A549 (cell line): Measurements from ENCODE around the gene TDO2. TPM values are rescaled to one million over a fixed set of nuclear protein-coding genes. Genes with fewer than 3 reads are reported as not detected.

ENCODE experiments used
- ATAC-seq, 2 experiments: fragments of 200-7000 bp in 1 of 2; fragments of >200 bp in 1 of 2; cut with Nextera tagmentation in 1 of 2; cut with Tn5 transposase in 1 of 2; 3 replicates each; pipeline versions ENCODE4 v1.8.0 to v1.9.1; 2018 to 2020; ENCODE audit warnings: mild to moderate bottlenecking in 1 of 2, moderate library complexity in 1 of 2
- CTCF ChIA-PET: fragments of 300-600 bp; sonication (Branson Sonifier 250); formaldehyde crosslinking; extraction: SDS; loops from one replicate; lab custom pipeline; 2021; ENCODE audit warnings: antibody characterized with exemption, inconsistent platforms; lab: Yijun Ruan, JAX
- POLR2A ChIA-PET: fragments of 350-600 bp; formaldehyde crosslinking; extraction: SDS; loops from one replicate; lab custom pipeline; 2021; ENCODE audit warnings: antibody characterized with exemption, inconsistent platforms; lab: Yijun Ruan, JAX
- DNase-seq, 2 experiments: peaks; one replicate each; pipeline versions ENCODE4 v3.0.0 to v3.0.0-alpha.2; 2011 to 2016; ENCODE audit warnings: low read depth in 1 of 2, low spot score in 1 of 2
- FAIRE-seq: peaks from 2 replicates; lab custom pipeline; 2011; peaks lifted over from hg19 to GRCh38; lab: Jason Lieb, UNC
- H3K27ac ChIP-seq, 2 experiments: fragments of >200 bp; sonication (Bioruptor Twin); formaldehyde crosslinking; 3 replicates each; pipeline ENCODE4 v1.5.1; 2016 to 2017
- H3K4me1 ChIP-seq: fragments of >200 bp; sonication (Bioruptor Twin); formaldehyde crosslinking; 3 replicates; pipeline ENCODE4 v1.6.1; 2016
- H3K4me2 ChIP-seq: fragments of >200 bp; sonication (Bioruptor Twin); formaldehyde crosslinking; 3 replicates; pipeline ENCODE4 v1.6.1; 2016
- H3K4me3 ChIP-seq: fragments of >200 bp; sonication (Bioruptor Twin); formaldehyde crosslinking; 3 replicates; pipeline ENCODE4 v1.5.1; 2016
- H3K9me3 ChIP-seq: fragments of >200 bp; sonication (Bioruptor Twin); formaldehyde crosslinking; 3 replicates; pipeline ENCODE4 v1.6.1; 2016
- CEBPB ChIP-seq, 2 experiments: fragments of >200 bp in 1 of 2; sonication (Bioruptor Twin) in 1 of 2; formaldehyde crosslinking in 1 of 2; IDR thresholded peaks; 2 replicates each; pipeline ENCODE4 v1.6.1; 2012 to 2016
- CTCF ChIP-seq: fragments of >200 bp; sonication (Bioruptor Twin); formaldehyde crosslinking; IDR thresholded peaks from 3 replicates; pipeline ENCODE4 v1.5.1; 2016
- EHMT2 ChIP-seq: fragments of 200-600 bp; sonication (generic); IDR thresholded peaks from 2 replicates; pipeline ENCODE4 v1.6.1; 2016; ENCODE audit warnings: antibody characterized with exemption, low read depth, mild to moderate bottlenecking, moderate library complexity
- ELK1 ChIP-seq: fragments of 150-350 bp; IDR thresholded peaks from 2 replicates; pipeline ENCODE4 v1.6.1; 2014; ENCODE audit warnings: low read depth, mild to moderate bottlenecking, low read length
- EP300 ChIP-seq, 2 experiments: fragments of >200 bp; sonication (Bioruptor Twin); formaldehyde crosslinking; IDR thresholded peaks; 2 replicates in 1 of 2; 3 replicates in 1 of 2; pipeline ENCODE4 v1.6.1; 2016 to 2017
- FOXS1 ChIP-seq: fragments of 250-450 bp; sonication (Bioruptor Pico); IDR thresholded peaks from 2 replicates; pipeline ENCODE4 v1.5.0; 2020; ENCODE audit warnings: mild to moderate bottlenecking, moderate library complexity
- HES2 ChIP-seq: fragments of >200 bp; sonication (Bioruptor Twin); formaldehyde crosslinking; IDR thresholded peaks from 2 replicates; pipeline ENCODE4 v1.6.1; 2016
- HOXB13 ChIP-seq: fragments of 250-450 bp; sonication (Bioruptor Pico); IDR thresholded peaks from 2 replicates; pipeline ENCODE4 v1.5.0; 2020; ENCODE audit warnings: low read depth, mild to moderate bottlenecking, moderate library complexity
- JUNB ChIP-seq: fragments of >200 bp; sonication (Bioruptor Twin); formaldehyde crosslinking; IDR thresholded peaks from 2 replicates; pipeline ENCODE4 v1.6.1; 2016
- POLR2A ChIP-seq: IDR thresholded peaks from 2 replicates; pipeline ENCODE4 v1.6.1; 2012; ENCODE audit warnings: mild to moderate bottlenecking, low read length
- RNF2 ChIP-seq: fragments of 200-600 bp; sonication (generic); IDR thresholded peaks from 2 replicates; pipeline ENCODE4 v1.6.1; 2016; ENCODE audit warnings: low read depth, mild to moderate bottlenecking, antibody characterized with exemption, moderate library complexity, borderline replicate concordance
- TFCP2L1 ChIP-seq: fragments of 250-450 bp; sonication (Bioruptor Pico); IDR thresholded peaks from 2 replicates; pipeline ENCODE4 v1.5.0; 2021; ENCODE audit warnings: mild to moderate bottlenecking
- TP53 ChIP-seq: fragments of 250-450 bp; sonication (Bioruptor Pico); IDR thresholded peaks from 2 replicates; pipeline ENCODE4 v1.5.0; 2021; ENCODE audit warnings: mild to moderate bottlenecking, moderate library complexity
- ZFP36 ChIP-seq: fragments of 450-650 bp; IDR thresholded peaks from 2 replicates; pipeline ENCODE4 v1.6.1; 2014; ENCODE audit warnings: borderline replicate concordance; ENCODE audit not compliant: partially characterized antibody
- whole genome bisulfite sequencing: methylation state at CpG from one replicate; pipeline ENCODE4 v1.1.6; 2017; ENCODE audit errors: missing lambda C conversion rate; 5-methylcytosine and 5-hydroxymethylcytosine counted together
- polyA minus RNA-seq: library from RNA; depleted of rRNA, polyadenylated mRNA; stranded (reverse); fragments of >200 nt; gene quantifications from 2 replicates; pipeline ENCODE4 v1.2.3, GENCODE V29; 2011; rRNA and poly(A)+ RNA removed
- polyA plus RNA-seq, 4 experiments: library from polyadenylated mRNA; depleted of rRNA in 3 of 4; stranded (reverse); fragments of >200 nt; fragmentation: RNase III in 1 of 4; extraction: RNeasy Plus Mini Kit Qiagen cat#74134 plus additional on column Dnase treatment in 1 of 4; gene quantifications; 2 replicates in 3 of 4; 3 replicates in 1 of 4; pipeline ENCODE4 v1.2.3, GENCODE V29; 2011 to 2017
- TF ChIP-seq, protein P1 (sequence below): fragments of >200 bp; sonication (Bioruptor Twin); formaldehyde crosslinking; IDR thresholded peaks from 3 replicates; pipeline ENCODE4 v1.6.1; 2016
- TF ChIP-seq, protein P2 (sequence below): IDR thresholded peaks from 2 replicates; pipeline ENCODE4 v1.6.1; 2012
- TF ChIP-seq, protein P3 (sequence below): fragments of 200-600 bp; sonication (generic); IDR thresholded peaks from 2 replicates; pipeline ENCODE4 v1.6.1; 2016; ENCODE audit warnings: antibody characterized with exemption, mild to moderate bottlenecking, moderate library complexity

Gene TDO2
- polyA plus RNA-seq (2011; rRNA removed), result 2.9 and 4.0 TPM in 2 replicates
- polyA plus RNA-seq (2012; cell fraction: cytosol; rRNA removed), result 0.39 and 0.44 TPM in 2 replicates
- 0.13 and 0.59 TPM in 2 replicates for polyA plus RNA-seq (2012; cell fraction: nucleus; rRNA removed)
- polyA plus RNA-seq (2017; fragmentation: RNase III; extraction: RNeasy Plus Mini Kit Qiagen cat#74134 plus additional on column Dnase treatment), result 2.0 to 2.6 TPM (median 2.6 TPM) in 3 replicates
- 1.2 and 1.9 TPM in 2 replicates for polyA minus RNA-seq

DNA sequence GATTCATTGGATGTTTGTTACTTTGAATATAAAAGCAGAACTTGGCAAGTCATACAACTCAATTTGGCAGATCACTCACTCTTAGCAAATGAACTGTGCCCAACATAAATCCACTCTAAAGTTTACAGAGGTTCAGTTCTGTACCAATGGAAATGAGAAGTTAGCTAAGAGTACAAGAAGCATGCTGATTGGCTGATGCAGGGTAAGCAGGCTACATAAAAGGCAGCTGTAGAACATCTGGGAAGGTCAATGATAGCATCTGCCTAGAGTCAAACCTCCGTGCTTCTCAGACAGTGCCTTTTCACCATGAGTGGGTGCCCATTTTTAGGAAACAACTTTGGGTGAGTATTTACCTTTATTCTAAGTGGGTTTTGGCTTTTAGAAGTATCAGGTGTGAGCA, at the start of gene TDO2:
Gene TDO2 (plus strand): TSS at position 244 of the 400 bp plus-strand sequence. CDS start 63 bp downstream, at position 307.
- DNase-seq, result no peak
- ATAC-seq, result no peak
- CTCF ChIA-PET, result no interaction called here
- 7% methylated on average over 1 of the region's 1 CpG for WGBS
- Histone ChIP-seq H3K4me3 (no peak within 1 kb of the TSS), H3K27ac (no peak within 1 kb of the TSS), H3K4me1 (0 out of 3 replicates have a peak, but pooled peaks cover 6% of the 10 kb centered on the region), H3K4me2 (no peak within 1 kb of the TSS), H3K9me3 (no peaks in the 10 kb centered on the region)
- POLR2A ChIA-PET, result no interaction called here
- FAIRE-seq, result no peak
- TF ChIP-seq TP53 (CRISPR knock-in tag) (no peak), ZFP36 (no peak), CEBPB (IDR thresholded peaks at IDR 0.05) (no peak), CTCF (no peak), HOXB13 (no peak), ELK1 (no peak), FOXS1 (CRISPR knock-in tag) (no peak), POLR2A (no peak), RNF2 (no peak), EHMT2 (no peak), TFCP2L1 (CRISPR knock-in tag) (no peak), JUNB (no peak), HES2 (no peak), EP300 (IDR thresholded peaks at IDR 0.05) (no peak)
- TF ChIP-seq, protein P1, sequence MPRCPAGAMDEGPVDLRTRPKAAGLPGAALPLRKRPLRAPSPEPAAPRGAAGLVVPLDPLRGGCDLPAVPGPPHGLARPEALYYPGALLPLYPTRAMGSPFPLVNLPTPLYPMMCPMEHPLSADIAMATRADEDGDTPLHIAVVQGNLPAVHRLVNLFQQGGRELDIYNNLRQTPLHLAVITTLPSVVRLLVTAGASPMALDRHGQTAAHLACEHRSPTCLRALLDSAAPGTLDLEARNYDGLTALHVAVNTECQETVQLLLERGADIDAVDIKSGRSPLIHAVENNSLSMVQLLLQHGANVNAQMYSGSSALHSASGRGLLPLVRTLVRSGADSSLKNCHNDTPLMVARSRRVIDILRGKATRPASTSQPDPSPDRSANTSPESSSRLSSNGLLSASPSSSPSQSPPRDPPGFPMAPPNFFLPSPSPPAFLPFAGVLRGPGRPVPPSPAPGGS, result no peak
- TF ChIP-seq, protein P2, sequence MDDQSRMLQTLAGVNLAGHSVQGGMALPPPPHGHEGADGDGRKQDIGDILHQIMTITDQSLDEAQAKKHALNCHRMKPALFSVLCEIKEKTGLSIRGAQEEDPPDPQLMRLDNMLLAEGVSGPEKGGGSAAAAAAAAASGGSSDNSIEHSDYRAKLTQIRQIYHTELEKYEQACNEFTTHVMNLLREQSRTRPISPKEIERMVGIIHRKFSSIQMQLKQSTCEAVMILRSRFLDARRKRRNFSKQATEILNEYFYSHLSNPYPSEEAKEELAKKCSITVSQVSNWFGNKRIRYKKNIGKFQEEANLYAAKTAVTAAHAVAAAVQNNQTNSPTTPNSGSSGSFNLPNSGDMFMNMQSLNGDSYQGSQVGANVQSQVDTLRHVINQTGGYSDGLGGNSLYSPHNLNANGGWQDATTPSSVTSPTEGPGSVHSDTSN, result no peak
- TF ChIP-seq, protein P3, sequence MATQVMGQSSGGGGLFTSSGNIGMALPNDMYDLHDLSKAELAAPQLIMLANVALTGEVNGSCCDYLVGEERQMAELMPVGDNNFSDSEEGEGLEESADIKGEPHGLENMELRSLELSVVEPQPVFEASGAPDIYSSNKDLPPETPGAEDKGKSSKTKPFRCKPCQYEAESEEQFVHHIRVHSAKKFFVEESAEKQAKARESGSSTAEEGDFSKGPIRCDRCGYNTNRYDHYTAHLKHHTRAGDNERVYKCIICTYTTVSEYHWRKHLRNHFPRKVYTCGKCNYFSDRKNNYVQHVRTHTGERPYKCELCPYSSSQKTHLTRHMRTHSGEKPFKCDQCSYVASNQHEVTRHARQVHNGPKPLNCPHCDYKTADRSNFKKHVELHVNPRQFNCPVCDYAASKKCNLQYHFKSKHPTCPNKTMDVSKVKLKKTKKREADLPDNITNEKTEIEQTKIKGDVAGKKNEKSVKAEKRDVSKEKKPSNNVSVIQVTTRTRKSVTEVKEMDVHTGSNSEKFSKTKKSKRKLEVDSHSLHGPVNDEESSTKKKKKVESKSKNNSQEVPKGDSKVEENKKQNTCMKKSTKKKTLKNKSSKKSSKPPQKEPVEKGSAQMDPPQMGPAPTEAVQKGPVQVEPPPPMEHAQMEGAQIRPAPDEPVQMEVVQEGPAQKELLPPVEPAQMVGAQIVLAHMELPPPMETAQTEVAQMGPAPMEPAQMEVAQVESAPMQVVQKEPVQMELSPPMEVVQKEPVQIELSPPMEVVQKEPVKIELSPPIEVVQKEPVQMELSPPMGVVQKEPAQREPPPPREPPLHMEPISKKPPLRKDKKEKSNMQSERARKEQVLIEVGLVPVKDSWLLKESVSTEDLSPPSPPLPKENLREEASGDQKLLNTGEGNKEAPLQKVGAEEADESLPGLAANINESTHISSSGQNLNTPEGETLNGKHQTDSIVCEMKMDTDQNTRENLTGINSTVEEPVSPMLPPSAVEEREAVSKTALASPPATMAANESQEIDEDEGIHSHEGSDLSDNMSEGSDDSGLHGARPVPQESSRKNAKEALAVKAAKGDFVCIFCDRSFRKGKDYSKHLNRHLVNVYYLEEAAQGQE, result no peak
- TF ChIP-seq, all 56 proteins: peak for 0
